ENCODE results near the gene IPMK.
"Not testable (repeated sequence)": the region's sequence is repeated elsewhere in the genome, so short reads cannot be mapped to it uniquely, and the experiment has no call there.

Gene IPMK

DNA sequence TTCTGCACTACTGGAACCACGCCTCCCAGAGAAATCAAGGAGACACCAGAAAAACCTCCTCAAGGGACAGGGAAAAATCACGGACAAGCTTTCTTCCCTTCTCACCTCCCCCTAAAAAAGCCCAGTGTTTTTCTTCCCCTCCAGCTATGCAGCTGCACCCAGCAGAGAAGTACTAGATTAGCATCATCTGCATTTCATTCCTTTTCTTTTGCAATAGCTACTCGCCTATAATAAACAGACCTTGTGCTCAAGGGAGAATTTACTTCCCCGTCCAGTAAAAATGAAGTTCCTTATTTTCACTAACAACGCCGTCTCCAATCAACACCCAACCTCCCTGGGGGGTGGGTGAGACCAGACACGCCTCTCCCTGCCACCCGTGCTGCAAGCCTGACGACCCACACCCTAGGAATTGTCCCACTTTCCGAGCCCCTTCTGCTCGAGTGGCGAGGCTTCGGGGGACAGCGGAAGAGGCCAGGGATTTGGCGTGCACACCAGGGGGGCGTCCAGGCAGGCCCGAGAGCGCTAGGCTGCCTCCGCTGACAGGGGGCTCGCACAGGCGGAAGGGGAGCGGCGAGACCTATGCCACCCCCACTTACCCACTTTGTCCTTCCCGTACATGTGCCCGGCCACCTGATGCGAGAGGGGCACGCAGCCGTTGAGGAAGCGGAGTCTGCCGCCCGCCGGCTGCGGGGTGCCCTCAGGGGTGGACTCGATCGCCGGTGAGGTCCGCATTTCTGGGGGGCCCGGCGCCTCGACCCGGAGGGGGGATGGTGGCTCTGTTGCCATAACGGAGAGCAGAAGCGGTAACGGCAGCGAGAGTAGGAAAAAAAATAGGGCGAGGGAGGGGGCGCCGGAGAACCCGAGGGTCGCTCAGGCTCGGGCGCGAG is 625 bp downstream of the IPMK start:
- DNase-seq (ENCODE audit: low read depth, low spot score): no peak

DNA sequence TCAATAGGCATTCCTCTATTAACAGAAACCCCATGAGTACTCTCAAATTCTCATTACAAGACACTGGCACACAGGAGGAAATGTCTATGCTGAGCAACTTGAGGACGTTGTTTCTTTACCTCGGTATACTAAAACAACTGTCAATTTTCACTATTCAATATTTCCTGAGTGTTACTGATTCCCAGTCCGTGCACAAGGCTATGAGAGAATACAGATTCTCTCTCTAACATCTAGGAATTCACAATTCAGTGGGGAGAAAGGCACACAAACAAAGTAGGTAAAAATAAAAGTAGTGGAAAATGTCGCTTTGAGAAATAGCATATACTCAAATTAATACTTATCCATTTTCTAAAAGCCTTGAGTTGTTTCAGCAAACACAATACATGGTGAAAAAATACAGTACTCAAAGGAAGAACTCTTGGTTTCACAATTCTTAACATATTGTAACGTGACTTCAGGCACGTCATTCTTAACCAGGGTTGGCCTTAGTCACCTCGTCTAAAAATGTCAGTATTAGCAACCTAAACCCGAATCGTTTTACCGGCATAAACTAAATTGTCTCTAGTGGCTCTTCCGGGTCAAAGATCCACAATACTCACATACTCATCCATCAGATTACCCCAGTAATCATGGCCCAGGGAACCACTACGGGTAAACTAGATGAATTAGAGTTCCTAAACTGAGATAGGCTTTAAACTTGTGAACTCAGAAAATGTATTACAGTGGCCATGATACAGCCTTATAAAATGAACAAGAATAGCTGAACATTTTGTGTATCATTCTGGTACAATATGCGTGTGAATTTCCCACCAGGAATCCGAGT is 1.5 kb downstream of the IPMK start:
- no peak for DNase-seq (ENCODE audit: low read depth, low spot score)

DNA sequence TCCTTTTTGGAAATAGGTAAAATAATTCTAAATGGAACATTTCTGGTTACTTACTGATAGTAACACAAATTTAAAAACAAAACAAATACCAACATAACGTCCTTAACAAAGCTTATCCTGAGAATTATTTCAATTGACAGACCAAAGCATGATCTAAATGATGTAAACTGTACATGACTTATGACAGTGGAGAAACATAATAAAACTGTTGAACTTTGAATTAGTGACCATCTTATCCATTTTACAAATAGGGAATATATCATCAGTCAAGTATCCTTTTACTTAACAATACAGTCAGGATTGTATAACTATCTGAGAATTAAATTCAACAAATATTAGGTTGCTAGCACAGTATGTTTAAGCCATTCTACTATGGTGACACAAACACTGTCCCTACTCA is 2.4 kb downstream of the IPMK start:
- DNase-seq (ENCODE audit: low read depth, low spot score): no peak

DNA sequence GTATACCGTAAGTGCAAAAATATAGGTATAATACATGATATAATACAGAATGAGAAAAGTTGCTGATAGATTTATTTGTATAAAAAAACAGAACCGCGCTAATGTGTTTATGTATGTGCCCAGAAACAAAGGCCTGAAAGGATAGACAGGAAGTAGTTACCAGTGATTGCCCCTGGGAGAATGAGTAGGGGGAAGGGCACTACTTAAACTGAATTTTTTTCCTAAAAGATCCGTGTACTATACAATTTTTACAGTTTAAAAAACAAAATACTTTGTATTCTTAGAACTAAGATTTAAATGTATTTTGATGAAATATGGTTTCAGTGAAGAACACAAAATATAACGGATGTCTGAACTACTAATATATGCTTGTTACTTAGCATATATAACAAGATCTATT is 2.9 kb downstream of the IPMK start:
- DNase-seq (ENCODE audit: low read depth, low spot score): no peak

DNA sequence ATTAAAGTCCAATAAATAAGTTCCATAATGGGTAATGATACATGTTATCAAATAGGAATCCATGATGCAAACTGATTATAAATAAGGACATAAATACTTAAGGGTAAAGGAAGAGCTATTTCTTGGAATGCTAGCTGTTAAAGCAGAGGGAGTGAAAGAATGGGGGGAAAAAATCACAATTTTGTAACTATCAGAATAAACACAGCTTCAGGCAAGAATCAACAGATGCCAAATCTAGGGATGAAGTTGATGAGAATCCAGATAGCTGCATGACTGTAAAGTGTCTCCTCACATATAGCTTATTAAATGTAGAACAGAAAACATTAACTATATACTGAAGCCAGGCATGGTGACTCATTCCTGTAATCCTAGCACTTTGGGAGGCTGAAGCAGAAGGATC is 4.9 kb downstream of the IPMK start:
- no peak for DNase-seq (ENCODE audit: low read depth, low spot score)

DNA sequence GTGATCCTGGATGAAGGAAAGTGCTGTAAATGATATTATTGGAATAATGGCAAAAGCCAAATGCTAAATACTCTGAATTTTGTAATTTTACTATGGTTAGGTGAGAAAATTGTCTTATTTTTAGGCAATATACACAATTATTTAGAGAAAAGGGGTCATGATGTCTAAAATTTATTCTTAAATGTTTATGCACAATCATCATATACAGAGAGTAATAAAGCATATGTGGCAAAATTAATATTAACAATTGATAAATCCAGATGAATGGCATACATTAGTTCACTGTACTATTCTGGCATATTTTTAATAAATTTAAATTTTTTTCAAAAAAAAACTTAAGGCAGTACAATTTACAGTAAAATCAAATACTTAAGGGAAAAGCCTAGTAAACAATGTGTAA is 7.4 kb downstream of the IPMK start:
- DNase-seq (ENCODE audit: low read depth, low spot score): no peak

DNA sequence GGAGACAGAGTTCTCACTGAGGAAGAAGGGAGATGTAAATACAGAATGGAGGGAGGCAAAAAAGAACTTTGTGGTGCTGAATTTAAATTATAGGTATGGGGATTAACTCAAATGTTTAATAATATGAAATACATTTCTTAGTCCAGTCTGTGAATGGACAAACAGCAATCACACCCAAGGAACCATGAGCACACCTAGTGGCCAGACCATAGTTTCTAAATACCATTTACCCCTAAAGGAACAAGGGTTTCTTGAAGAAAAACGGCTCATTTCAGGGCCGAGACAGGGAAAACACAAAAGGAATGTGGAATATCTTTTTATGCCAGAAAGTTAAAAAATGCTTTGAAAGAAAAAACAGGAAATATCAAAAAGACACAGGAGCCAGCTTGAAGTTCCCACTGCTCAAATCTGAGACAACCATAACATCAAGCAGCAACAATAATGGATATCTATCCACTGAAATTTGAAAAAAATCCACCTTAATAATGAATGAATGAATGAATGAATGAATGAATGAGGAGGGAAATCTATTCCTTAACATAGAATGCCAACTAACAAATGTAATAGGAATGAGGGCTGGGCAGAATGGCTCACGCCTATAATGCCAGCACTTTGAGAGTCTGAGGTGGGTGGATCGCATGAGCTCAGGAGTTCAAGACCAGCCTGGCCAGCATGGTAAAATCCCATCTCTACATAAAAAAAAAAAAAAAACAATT is 8.6 kb downstream of the IPMK start:
- no peak for DNase-seq (ENCODE audit: low read depth, low spot score)

DNA sequence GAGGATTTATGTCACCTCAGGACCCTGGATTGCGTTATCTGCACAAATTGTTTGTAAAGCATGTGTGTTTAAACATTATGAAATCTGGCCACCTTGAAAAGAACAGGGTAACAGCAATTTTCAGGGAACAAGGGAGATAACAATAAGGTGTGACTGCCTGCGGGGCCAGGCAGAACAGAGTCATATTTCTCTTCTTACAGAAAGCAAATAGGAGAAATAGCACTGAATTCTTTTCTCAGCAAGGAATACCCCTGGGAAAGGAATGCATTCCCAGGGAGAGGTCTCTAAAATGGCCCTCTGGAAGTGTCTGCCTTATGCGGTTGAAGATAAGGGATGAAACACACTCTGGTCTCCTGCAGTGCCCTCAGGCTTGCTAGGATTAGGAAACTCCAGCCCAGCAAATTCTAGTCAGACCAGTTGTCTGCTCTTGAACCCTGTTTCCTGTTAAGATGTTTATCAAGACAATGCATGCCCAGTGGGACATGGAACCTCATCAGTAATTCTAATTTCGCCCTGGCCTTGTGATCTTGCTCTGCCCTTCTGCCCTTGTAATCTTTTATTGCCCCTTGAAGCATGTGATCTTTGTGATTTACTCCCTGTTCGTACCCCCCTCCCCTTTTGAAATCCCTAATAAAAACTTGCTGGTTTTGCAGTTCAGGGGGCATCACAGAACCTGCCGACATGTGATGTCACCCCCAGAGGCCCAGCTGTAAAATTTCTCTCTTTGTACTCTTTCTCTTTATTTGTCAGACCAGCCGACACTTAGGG is 11.5 kb downstream of the IPMK start:
- not testable (repeated sequence) for DNase-seq (ENCODE audit: low read depth, low spot score)

DNA sequence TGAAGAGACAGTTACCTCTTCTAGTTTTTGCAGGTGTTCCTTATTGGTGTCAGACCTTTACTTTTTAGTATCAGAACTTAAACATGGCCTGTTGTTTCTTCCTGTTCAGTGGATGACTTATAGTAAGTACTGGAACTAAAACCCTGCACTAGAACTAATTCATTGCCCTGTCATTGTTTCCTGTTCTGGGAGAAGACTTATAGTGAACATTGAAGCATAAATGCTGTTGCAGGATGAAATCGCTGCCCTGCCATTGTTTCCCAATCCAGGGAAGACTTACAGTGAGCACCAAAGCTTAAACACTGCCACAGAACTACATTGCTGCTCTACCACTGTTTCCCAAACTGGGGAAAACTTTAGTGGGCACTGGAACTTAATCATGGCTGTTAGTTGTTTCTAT is 13.1 kb downstream of the IPMK start:
- DNase-seq (ENCODE audit: low read depth, low spot score): no peak

DNA sequence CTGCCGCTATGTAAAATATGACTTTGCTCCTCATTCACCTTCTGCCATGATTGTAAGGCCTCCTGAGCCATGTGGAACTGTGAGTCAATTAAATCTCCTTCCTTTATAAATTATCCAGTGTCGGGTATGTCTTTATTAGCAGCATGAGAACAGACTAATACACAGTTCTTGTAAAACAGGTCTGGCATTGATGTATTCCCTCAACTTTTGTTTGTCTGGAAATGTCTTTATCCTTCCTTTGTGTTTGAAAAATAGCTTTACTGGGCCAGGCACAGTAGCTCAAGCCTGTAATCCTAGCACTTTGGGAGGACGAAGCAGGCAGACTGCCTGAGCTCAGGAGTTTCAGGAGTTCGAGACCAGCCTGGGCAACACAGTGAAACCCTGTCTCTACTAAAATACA is 14.5 kb downstream of the IPMK start:
- DNase-seq (ENCODE audit: low read depth, low spot score): no peak

DNA sequence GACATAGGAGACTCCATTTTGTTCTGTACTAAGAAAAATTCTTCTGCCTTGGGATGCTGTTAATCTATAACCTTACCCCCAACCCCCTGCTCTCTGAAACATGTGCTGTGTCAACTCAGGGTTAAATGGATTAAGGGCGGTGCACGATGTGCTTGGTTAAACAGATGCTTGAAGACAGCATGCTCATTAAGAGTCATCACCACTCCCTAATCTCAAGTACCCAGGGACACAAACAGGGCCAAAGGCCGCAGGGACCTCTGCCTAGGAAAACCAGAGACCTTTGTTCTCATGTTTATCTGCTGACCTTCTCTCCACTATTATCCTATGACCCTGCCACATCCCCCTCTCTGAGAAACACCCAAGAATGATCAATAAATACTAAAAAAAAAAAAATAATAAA is 23.0 kb downstream of the IPMK start:
- not testable (repeated sequence) for DNase-seq (ENCODE audit: low read depth, low spot score)

DNA sequence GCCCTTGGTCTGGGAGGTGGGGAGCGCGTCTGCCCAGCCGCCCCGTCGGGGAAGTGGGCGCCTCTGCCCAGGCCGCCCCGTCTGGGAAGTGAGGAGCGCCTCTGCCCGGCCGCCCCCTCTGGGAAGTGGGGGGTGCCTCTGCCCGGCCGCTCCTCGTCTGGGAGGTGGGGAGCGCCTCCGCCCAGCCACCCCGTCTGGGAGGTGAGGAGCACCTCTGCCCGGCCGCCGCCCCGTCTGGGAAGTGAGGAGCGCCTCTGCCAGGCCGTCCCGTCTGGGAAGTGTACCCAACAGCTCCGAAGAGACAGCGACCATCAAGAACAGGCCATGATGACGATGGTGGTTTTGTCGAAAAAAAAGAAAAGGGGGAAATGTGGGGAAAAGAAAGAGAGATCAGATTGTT is 23.5 kb downstream of the IPMK start:
- not testable (repeated sequence) for DNase-seq (ENCODE audit: low read depth, low spot score)

DNA sequence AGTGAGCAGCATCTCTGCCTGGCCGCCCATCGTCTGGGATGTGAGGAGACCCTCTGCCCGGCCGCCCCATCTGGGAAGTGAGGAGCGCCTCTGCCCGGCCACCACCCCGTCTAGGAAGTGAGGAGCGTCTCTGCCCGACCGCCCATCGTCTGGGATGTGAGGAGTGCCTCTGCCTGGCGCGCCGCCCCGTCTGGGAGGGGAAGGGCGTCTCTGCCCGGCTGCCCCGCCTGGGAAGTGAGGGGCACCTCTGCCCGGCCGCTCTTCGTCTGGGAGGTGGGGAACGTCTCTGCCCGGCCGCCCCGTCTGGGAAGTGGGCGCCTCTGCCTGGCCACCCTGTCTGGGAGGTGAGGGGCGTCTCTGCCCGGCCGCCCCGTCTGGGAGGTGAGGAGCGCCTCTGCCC is 23.9 kb downstream of the IPMK start:
- DNase-seq (ENCODE audit: low read depth, low spot score): not testable (repeated sequence)

DNA sequence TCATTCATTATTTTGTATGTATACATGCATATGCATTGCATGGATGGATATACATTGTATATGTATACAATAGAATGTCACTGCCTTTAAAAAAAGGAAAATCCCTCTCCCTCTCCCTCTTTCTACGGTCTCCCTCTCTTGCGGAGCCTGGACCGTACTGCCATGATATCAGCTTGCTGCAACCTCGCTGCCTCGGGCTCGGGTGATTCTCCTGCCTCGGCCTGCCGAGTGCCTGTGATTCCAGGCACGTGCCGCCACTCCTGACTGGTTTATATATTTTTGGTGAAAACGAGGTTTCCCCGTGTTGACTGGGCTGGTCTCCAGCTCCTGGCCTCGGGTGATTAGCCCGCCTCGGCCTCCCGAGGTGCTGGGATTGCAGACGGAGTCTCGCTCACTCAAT is 24.4 kb downstream of the IPMK start:
- no peak for DNase-seq (ENCODE audit: low read depth, low spot score)

DNA sequence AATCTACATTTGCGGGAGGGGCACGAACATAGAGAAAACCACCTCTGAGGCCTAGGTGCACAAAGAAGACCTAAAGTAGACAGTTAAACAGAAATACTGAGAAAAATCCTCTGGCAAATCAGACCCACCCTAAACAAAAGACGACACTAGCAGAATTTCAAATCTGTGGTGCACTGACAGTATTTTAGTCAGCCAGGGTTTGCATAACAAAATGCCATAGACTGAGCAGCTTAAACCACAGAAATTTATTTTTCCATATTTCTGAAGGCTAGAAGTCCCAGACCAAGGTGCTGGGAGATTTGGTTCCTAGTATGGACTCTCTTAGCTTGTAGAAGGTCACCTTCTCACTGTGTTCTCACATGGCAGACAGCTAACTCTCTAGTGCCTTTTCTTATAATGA is 26.3 kb downstream of the IPMK start:
- DNase-seq (ENCODE audit: low read depth, low spot score): no peak

DNA sequence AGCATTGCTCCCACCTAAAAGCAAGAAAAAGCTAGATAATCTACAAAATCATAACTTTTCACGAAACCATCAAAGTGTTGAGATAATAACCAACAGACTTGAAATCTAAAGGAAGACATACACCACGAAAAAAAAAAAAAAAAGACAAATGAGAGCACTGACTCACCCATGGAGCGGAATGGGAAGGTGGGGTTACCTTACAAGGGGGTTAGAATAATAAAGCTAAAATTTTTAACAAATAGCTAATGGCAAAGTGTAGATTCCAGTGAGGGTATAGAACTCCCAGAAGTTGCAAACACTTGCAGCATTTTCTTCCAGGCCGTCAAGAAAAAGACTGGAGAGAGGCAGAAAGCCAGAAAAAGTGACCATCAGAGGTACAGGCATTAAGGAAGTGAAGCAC is 27.2 kb downstream of the IPMK start:
- no peak for DNase-seq (ENCODE audit: low read depth, low spot score)

DNA sequence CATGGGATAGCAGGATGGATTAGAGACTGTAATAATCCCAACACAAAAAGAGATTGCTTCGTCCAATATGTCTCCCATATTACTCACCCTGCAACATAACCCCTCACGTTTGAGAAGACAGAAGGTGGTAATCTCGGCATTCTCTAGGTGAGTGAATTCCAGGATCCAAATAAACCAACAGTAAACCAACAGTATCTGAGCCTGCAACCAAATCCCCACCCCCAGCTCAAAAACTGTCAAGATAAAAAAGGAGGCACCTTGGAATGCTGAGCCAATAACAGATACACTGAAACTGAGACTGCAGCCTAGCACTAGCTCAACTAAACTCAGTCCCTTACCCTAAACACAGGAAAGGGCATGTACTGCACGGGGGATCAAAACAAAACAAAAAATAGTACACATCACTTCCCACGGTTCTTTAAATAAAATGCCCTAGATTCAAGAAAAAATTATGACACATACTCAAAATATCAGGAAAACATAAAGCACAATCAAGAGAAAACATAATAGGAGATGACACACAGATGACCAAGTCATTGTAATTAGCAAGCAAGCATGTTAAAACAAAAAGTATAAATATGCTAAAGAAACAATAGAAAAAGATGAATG is 28.0 kb downstream of the IPMK start:
- no peak for DNase-seq (ENCODE audit: low read depth, low spot score)

DNA sequence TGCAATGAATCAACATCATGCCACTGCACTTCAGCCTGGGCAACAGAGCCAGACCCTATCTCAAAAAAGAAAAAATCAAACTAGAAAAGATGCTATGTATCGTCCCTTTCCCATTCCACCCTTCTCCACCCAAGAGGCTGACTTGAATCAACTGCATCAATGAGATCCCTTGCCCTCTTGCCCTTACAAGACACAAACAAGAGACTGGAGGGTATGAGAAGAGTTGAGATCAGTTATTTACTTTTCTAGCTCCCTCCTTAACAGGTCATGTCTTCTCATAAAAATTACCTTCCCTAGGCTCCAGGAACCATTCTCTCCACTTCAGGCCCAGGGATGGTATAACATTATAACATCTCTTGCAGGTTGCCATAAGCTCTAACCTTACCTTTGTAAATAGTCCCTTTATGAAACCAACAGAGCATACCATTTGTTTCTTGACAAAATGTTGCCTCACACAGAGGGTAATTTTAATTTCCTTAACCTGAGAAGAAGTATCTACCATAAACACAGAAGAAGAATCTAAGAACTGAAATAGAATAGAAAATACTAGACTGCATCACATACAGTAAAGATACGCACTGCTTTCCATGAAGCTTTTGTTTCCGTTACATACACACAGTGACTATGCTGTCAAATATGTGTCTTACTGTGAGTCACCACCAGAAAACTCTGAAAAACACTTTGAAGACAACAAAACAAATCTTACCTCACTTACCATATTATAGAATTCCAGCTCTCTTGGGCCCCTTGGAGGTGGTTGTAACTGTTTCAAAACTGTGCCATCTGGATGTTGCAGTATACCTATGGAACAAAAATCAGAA is 30.5 kb downstream of the IPMK start:
- no peak for DNase-seq (ENCODE audit: low read depth, low spot score)

DNA sequence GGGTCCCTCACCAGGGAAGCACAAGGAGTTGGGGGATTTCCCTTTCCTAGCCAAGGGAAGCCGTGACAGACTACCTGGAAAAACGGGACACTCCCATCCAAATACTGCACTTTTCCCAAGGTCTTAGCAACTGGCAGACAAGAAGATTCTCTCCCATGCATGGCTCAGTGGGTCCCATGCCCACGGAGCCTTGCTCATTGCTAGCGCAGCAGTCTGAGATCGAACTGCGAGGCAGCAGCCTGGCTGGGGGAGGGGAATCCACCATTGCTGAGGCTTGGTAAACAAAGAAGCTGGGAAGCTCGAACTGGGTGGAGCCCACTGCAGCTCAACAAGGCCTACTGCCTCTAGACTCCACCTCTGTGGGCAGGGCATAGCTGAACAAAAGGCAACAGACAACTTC is 37.8 kb downstream of the IPMK start:
- DNase-seq (ENCODE audit: low read depth, low spot score): not testable (repeated sequence)

DNA sequence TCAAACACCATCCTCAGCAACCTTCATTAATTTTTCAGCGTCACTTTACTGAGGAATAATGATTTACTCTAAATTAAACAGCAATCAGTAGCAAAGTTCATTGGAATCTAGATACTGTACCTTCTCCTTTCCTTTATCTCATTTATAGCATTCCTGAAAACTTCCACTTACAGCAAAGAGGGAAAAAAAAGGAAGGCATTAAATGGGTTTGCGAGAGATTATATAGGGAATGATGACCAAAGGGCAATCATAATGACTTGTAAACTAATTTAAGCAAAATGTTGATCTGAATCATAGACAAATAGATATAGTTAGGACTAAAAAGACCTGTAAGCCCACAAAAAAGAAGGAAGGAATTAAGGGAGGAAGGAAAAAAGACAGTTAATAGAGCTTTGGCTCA is 42.0 kb downstream of the IPMK start:
- DNase-seq (ENCODE audit: low read depth, low spot score): no peak
